Upper lobe of left lung (tissue), 6 donors: ENCODE data around the gene NDUFB10. TPM values are rescaled to one million over a fixed set of nuclear protein-coding genes. Genes with fewer than 3 reads are reported as not detected.
"Not testable (repeated sequence)": the region's sequence is repeated elsewhere in the genome, so short reads cannot be mapped to it uniquely, and the experiment has no call there.

ENCODE experiments used
- ATAC-seq, 2 donors: fragments of 200-7000 bp; cut with Tn5 transposase; one replicate each; pipeline ENCODE4 v1.9.1; 2022; ENCODE audit warnings: mild to moderate bottlenecking in 2 of 2, moderate library complexity in 2 of 2; ENCODE audit not compliant: low FRiP score in 2 of 2
- DNase-seq, 2 donors: peaks; one replicate each; pipeline ENCODE4 v3.0.0-alpha.2; 2019 to 2020
- H3K27ac ChIP-seq, 4 donors: fragments of 200-600 bp; sonication (generic); one replicate each; pipeline ENCODE4 v1.5.1; 2016 to 2019
- H3K27me3 ChIP-seq, 4 donors: fragments of 200-600 bp; sonication (generic); one replicate each; pipeline ENCODE4 v1.5.1; 2017 to 2019
- H3K36me3 ChIP-seq, 4 donors: fragments of 200-600 bp; sonication (generic); one replicate each; pipeline ENCODE4 v1.5.1; 2016 to 2019
- H3K4me1 ChIP-seq, 4 donors: fragments of 200-600 bp; sonication (generic); one replicate each; pipeline ENCODE4 v1.5.1; 2018 to 2019
- H3K4me3 ChIP-seq, 4 donors: fragments of 200-600 bp; sonication (generic); one replicate each; pipeline ENCODE4 v1.5.1; 2017 to 2019; ENCODE audit warnings: mild to moderate bottlenecking in 2 of 4, moderate library complexity in 1 of 4
- H3K9me3 ChIP-seq, 4 donors: fragments of 200-600 bp; sonication (generic); one replicate each; pipeline ENCODE4 v1.5.1; 2018 to 2019
- EP300 ChIP-seq, 4 donors: sonication (generic); formaldehyde crosslinking; IDR thresholded peaks; one replicate each; pipeline ENCODE4 v1.5.1; 2017; ENCODE audit warnings: antibody characterized with exemption in 4 of 4, control low read depth in 2 of 4
- POLR2A ChIP-seq, 4 donors: fragments of 450-650 bp; IDR thresholded peaks; one replicate each; pipeline ENCODE4 v1.5.1; 2016 to 2017; ENCODE audit warnings: antibody characterized with exemption in 4 of 4, mild to moderate bottlenecking in 2 of 4
- POLR2AphosphoS5 ChIP-seq, 2 donors: sonication (generic); formaldehyde crosslinking; IDR thresholded peaks; one replicate each; pipeline ENCODE4 v1.5.1; 2017; ENCODE audit warnings: antibody characterized with exemption in 2 of 2
- WGBS, 2 donors: methylation state at CpG; one replicate each; pipeline ENCODE4 v1.1.5; 2017 to 2018; 5-methylcytosine and 5-hydroxymethylcytosine counted together
- total RNA-seq, 6 donors: library from RNA; depleted of rRNA in 4 of 6; stranded (reverse); fragments of >200 nt in 4 of 6; gene quantifications; one replicate each; pipeline versions ENCODE4 v1.1.0 to v1.2.1, GENCODE V29; 2016 to 2021
- TF ChIP-seq, protein P1 (sequence below), 6 experiments: fragments of 450-650 bp in 4 of 6; fragments of 200-600 bp in 2 of 6; sonication (generic) in 2 of 6; IDR thresholded peaks; one replicate each; pipeline ENCODE4 v1.5.1; 2016 to 2019; ENCODE audit warnings: antibody characterized with exemption in 6 of 6
- donor health status: DM: no; HTN: no; CAD: no; lungs with moderate emphysema.
- donor health status: DM: no; HTN: yes; CAD: no; lungs with severe emphysema.

Gene NDUFB10
- total RNA-seq, 6 donors from 2014 or later, result 76.5 to 245 (median 107) TPM

DNA sequence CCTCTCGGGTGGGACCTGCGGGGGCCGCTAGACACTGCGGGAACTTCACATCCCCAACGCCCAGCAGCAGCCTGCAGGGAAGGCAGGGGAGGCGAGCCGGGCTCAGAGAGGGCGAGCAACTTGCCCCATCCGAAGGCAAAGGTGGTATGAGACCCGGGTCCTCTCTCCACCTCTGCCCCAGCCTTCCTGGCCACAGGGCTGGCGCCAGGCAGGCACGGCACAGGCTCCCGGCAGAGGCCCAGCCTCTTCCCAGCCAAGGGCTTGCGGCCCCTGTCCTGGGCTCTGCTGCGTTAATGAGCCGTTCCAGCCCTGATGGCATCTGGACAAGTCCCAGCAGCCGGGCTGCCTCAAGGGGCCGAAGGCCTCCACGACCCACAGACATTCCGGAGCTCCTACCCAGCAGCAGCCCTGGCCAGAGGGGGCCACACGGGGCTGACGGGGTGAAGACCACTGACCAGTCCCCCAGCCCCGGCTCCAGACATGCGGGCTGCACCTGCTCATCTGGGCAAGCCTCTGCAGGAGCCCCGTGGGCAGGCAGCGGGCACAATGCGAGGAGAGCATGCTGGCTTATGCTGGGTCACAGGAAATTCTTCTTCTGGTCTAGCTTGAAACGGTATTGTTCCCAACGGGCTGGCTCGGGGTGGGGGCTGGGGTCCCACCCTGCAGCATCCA lies 39.9 kb upstream of the NDUFB10 start:
- DNase-seq, result peak in 1 of 2 donors; percentile 71
- H3K9me3 ChIP-seq, result no peaks in the 10 kb centered on the region
- H3K27me3 ChIP-seq, result peaks cover 0 to 44% (median 29%) of the 10 kb centered on the region in 4 donors
- no peak for ATAC-seq
- no peak overlapping the region for H3K4me3 ChIP-seq
- WGBS, 2 donors, result 32 to 34% methylated on average over 17 to 30 of the region's 30 CpGs
- H3K4me1 ChIP-seq, result peaks cover 8 to 28% (median 18%) of the 10 kb centered on the region in 4 donors
- H3K36me3 ChIP-seq, result no peaks in the 10 kb centered on the region
- TF ChIP-seq, protein P1, sequence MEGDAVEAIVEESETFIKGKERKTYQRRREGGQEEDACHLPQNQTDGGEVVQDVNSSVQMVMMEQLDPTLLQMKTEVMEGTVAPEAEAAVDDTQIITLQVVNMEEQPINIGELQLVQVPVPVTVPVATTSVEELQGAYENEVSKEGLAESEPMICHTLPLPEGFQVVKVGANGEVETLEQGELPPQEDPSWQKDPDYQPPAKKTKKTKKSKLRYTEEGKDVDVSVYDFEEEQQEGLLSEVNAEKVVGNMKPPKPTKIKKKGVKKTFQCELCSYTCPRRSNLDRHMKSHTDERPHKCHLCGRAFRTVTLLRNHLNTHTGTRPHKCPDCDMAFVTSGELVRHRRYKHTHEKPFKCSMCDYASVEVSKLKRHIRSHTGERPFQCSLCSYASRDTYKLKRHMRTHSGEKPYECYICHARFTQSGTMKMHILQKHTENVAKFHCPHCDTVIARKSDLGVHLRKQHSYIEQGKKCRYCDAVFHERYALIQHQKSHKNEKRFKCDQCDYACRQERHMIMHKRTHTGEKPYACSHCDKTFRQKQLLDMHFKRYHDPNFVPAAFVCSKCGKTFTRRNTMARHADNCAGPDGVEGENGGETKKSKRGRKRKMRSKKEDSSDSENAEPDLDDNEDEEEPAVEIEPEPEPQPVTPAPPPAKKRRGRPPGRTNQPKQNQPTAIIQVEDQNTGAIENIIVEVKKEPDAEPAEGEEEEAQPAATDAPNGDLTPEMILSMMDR (IDR thresholded peaks at IDR 0.05), result no peak
- TF ChIP-seq POLR2A (IDR thresholded peaks at IDR 0.05) (no peak), EP300 (IDR thresholded peaks at IDR 0.05) (no peak), POLR2AphosphoS5 (IDR thresholded peaks at IDR 0.05) (no peak)
- H3K27ac ChIP-seq, result no peak overlapping the region

DNA sequence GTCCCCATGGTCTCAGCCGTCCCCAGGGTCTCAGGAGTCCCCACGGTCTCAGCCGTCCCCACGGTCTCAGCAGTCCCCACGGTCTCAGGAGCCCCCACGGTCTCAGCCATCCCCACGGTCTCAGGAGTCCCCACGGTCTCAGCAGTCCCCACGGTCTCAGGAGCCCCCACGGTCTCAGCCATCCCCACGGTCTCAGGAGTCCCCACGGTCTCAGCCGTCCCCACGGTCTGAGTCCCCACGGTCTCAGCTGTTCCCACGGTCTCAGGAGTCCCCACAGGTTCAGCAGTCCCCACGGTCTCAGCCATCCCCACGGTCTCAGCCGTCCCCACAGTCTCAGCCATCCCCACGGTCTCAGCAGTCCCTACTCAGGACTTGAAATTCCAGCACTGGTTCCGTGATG lies 39.2 kb upstream of the NDUFB10 start:
- Histone ChIP-seq H3K27me3 (peaks cover 0 to 44% (median 29%) of the 10 kb centered on the region in 4 donors), H3K4me1 (peaks cover 8 to 28% (median 17%) of the 10 kb centered on the region in 4 donors)
- not testable (repeated sequence) for ATAC-seq, H3K27ac ChIP-seq, H3K4me3 ChIP-seq, H3K36me3 ChIP-seq, DNase-seq, H3K9me3 ChIP-seq
- WGBS, 2 donors, result 58 to 67% methylated on average over 15 to 19 of the region's 21 CpGs

DNA sequence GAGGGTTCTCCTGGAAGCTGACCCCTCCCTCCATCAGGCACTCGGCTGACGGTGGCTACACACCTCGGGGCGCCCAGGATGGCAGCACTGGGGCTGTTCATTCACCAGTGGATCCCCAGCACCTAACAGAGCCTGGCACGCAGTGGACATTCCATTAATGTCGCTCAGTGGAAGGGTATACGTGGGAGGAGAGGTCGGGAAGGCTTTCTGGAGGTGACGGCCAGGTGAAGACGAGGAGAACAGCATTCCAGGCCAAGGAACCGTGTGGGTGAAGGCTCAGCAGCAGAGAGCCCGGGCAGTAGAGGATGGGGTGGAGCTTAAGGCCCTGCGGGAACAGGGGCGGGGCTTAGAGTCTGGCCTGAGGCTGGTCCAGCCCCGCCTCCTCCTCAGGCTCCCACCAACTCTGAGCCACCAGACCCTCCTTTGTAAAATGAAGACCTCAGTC lies 38.6 kb upstream of the NDUFB10 start:
- Histone ChIP-seq H3K36me3 (no peaks in the 10 kb centered on the region), H3K4me1 (peaks cover 8 to 28% (median 17%) of the 10 kb centered on the region in 4 donors), H3K27me3 (peaks cover 0 to 44% (median 29%) of the 10 kb centered on the region in 4 donors), H3K27ac (no peak overlapping the region), H3K4me3 (no peak overlapping the region), H3K9me3 (no peaks in the 10 kb centered on the region)
- TF ChIP-seq POLR2AphosphoS5 (IDR thresholded peaks at IDR 0.05), result no peak
- TF ChIP-seq POLR2A (IDR thresholded peaks at IDR 0.05), result no peak
- TF ChIP-seq, protein P1 (IDR thresholded peaks at IDR 0.05), result no peak
- TF ChIP-seq EP300 (IDR thresholded peaks at IDR 0.05), result no peak
- DNase-seq (peak in 1 of 2 donors; percentile 75), ATAC-seq (peak in 1 of 2 donors; percentile 52)
- 7 to 11% methylated on average over 14 to 15 of the region's 15 CpGs for WGBS, 2 donors

DNA sequence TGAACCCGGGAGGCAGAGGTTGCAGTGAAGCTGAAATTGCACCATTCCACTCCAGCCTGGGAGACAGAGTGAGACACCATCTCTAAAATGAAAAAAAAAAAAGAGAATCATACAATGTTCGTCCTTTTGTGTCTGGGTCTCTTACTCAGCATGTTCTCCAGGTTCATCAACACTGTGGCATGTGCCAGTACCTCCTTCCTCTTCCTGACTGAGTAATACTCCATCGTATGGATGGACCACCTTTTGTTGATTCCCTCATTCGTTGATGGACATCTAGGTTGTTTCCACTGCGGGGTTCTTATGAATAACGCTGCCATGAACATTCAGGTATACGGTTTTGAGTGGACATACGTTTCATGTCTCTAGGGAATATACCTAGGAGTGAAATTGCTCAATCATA lies 37.0 kb upstream of the NDUFB10 start:
- ATAC-seq, result no peak
- Histone ChIP-seq H3K36me3 (no peaks in the 10 kb centered on the region), H3K4me3 (no peak overlapping the region), H3K9me3 (no peaks in the 10 kb centered on the region), H3K4me1 (peaks cover 8 to 28% (median 17%) of the 10 kb centered on the region in 4 donors), H3K27ac (no peak overlapping the region), H3K27me3 (peaks cover 0 to 40% (median 27%) of the 10 kb centered on the region in 4 donors)
- 72 to 83% methylated on average over 8 of the region's 8 CpGs for WGBS, 2 donors
- no peak for TF ChIP-seq EP300 (IDR thresholded peaks at IDR 0.05)
- TF ChIP-seq POLR2AphosphoS5 (IDR thresholded peaks at IDR 0.05), result no peak
- no peak for TF ChIP-seq POLR2A (IDR thresholded peaks at IDR 0.05)
- TF ChIP-seq, protein P1 (IDR thresholded peaks at IDR 0.05), result no peak
- DNase-seq, result no peak

DNA sequence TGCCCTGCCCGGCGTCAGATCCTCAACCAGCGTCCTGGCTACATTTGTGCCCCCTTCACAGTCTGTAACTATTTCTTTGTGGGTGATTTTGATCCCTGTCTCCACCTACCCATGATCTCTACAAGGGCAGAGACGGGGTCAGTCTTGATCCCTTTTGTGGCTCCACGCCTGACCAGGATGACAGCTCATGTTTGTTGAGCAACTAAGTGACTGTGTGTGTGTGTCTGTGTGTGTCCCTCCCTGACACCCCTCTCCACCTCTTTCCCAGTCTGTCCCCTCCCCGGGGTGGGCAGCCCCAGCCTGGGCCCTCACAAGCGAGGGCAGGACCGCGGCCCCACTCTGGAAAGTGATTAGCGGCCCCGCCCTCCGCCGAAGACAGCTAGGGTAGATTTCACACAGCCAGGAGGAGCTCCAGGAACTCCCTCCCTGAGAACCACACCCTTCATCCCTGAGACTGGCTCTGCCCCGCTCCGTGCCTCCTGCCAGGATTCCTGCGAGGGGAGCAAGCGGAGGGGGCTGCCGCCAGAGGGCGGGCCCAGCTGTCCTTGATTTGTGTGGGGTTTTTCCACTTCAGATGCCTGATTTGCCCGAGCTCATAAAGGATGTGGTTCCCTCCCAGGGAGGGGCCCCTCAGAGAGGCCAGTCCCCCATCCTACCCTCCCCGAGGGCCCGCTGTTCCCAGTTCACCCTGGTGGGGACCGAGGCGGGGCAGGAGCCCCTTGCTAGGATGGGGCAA lies 35.9 kb upstream of the NDUFB10 start:
- 17 to 42% methylated on average over 6 to 23 of the region's 24 CpGs for WGBS, 2 donors

More for the DNA sequence above, 35.9 kb upstream of the NDUFB10 start:
- H3K9me3 ChIP-seq, result no peaks in the 10 kb centered on the region
- no peaks in the 10 kb centered on the region for H3K36me3 ChIP-seq
- peak; percentile 45 to 75 for DNase-seq
- H3K4me3 ChIP-seq, result no peak overlapping the region
- H3K4me1 ChIP-seq, result peaks cover 5 to 19% (median 12%) of the 10 kb centered on the region in 4 donors
- no peak overlapping the region for H3K27ac ChIP-seq
- peaks cover 0 to 29% (median 23%) of the 10 kb centered on the region in 4 donors for H3K27me3 ChIP-seq
- ATAC-seq, result peak; percentile 35 to 45
- TF ChIP-seq POLR2A (IDR thresholded peaks at IDR 0.05) (no peak), EP300 (IDR thresholded peaks at IDR 0.05) (no peak)
- TF ChIP-seq, protein P1 (IDR thresholded peaks at IDR 0.05), result peak in 4 of 6 experiments; percentile 18 to 38 (median 22)
